Choroid plexus epithelial cell (primary cell): Measurements from ENCODE around the gene TUBB1.

Experiments used
- DNase-seq: peaks from one replicate; pipeline ENCODE4 v3.0.0-alpha.2; 2010; ENCODE audit warnings: low read depth
- H3K4me3 ChIP-seq: 2 replicates; pipeline ENCODE4 v1.5.1; 2011; ENCODE audit warnings: low read depth, mild to moderate bottlenecking, control low read depth, low read length, moderate library complexity
- CTCF ChIP-seq: conservative IDR thresholded peaks from 2 replicates; pipeline ENCODE4 v1.5.1; 2011; ENCODE audit warnings: low read depth, mild to moderate bottlenecking, control low read depth, inconsistent platforms, low read length, moderate library complexity

The TUBB1 gene

GRCh38 chr20:59019217-59019616, at the start of gene TUBB1:
TUBB1 (plus strand) TSS chr20:59019429; CDS start chr20:59019523, 94 bp downstream.
- DNase-seq = no peak
- no peak for TF ChIP-seq CTCF

GRCh38 chr20:58969439-58969838, 49.8 kb upstream of the TUBB1 start:
- no peak for DNase-seq
- H3K4me3 ChIP-seq = no peak overlapping the region
- no peak for TF ChIP-seq CTCF

More at GRCh38 chr20:59019217-59019616, at the start of gene TUBB1:
- H3K4me3 ChIP-seq = no peak within 1 kb of the TSS

DNA sequence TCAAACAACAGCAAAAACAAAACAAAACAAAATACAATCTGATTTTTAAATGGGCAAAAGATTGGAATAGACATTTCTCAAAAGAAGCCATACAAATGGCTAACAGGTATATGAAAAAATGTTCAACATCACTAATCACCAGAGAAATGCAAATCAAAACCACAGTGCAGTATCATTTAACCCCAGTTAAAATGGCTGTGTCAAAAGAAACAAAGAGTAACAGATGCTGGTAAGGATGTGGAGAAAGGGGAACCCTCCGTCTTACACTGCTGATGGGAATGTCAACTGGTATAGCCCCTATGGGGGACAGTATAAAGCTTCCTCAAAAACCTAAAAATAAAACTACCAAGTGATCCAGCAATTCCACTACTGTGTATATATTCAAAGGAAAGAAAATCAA, 49.1 kb upstream of the TUBB1 start:
- DNase-seq = no peak
- H3K4me3 ChIP-seq = no peak overlapping the region
- no peak for TF ChIP-seq CTCF

GRCh38 chr20:58971429-58971828, 47.8 kb upstream of the TUBB1 start:
- TF ChIP-seq CTCF = no peak
- no peak for DNase-seq
- H3K4me3 ChIP-seq = no peak overlapping the region

DNA sequence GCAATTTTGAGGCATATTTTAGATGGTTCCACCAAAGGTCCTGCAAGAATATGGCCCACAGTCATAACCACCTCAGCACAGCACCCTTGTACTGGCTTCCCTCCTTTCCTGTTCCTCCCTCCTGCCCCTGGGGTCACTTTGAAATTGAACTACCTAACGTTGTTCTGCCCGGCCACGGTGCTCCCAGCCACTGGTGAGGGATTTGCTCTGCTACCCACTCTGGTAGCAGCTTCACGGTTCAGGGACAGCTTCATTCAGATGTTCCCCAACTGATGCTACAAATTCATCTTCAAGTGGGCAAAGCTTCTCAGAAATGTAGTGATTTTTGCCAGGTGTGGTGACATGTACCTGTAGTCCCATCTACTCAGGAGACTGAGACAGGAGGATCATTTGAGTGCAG, 46.0 kb upstream of the TUBB1 start:
- no peak for DNase-seq
- H3K4me3 ChIP-seq = no peak overlapping the region
- TF ChIP-seq CTCF = no peak

GRCh38 chr20:58973866-58974265, 45.4 kb upstream of the TUBB1 start:
- H3K4me3 ChIP-seq = no peak overlapping the region
- TF ChIP-seq CTCF = no peak
- DNase-seq = no peak

DNA sequence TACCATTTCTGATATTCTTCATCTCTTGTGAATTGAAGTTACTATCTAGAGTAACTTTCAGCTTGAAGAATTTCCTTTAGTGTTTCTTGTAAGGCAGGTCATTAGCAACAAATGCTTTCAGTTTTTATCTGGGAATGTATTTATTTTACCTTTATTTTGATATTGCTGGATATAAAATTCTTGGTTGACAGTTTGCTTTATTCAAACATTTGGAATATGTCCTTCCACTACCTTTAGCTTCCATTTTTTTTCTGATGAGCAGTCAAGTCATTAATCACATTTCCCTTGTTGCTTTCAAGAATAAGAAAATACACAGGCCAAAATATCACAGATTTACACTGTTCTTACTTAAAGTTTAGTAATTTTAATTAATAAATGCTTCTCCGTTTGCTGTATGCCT, 43.9 kb upstream of the TUBB1 start:
- no peak for DNase-seq
- no peak for TF ChIP-seq CTCF
- no peak overlapping the region for H3K4me3 ChIP-seq
